ENCODE results near the gene CST7. TPM values are rescaled to one million over a fixed set of nuclear protein-coding genes. Genes with fewer than 3 reads are reported as not detected.

Gene CST7
- total RNA-seq, 1 donor from 2014 or later: 11.7 TPM

DNA sequence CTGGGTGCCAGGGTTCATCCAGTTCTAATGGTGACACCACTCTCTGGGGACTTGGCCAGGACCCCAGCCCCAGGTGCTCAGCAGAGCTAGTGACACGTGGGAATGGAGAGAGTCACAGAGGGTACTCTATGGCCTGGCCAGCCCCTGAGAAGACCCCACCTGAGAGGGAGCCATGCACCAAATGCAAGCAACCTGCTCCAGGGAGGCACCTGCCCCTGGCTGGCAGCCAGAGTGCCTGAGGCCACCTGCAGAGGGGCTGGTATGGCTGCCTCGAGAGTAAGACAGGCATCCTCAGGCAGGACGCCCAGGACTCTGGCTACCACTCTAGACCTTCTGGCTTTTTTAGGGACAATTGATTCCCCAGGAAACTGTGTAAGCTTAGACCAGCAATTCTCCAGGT, 38.6 kb upstream of the CST7 start:
- intact Hi-C loops (cut with DNase I): no loop called here
- no peak for ATAC-seq
- DNase-seq: no peak
- peaks cover 20% of the 10 kb centered on the region for H3K9me3 ChIP-seq
- no peaks in the 10 kb centered on the region for H3K36me3 ChIP-seq
- H3K4me1 ChIP-seq: no peaks in the 10 kb centered on the region
- TF ChIP-seq, protein P1, sequence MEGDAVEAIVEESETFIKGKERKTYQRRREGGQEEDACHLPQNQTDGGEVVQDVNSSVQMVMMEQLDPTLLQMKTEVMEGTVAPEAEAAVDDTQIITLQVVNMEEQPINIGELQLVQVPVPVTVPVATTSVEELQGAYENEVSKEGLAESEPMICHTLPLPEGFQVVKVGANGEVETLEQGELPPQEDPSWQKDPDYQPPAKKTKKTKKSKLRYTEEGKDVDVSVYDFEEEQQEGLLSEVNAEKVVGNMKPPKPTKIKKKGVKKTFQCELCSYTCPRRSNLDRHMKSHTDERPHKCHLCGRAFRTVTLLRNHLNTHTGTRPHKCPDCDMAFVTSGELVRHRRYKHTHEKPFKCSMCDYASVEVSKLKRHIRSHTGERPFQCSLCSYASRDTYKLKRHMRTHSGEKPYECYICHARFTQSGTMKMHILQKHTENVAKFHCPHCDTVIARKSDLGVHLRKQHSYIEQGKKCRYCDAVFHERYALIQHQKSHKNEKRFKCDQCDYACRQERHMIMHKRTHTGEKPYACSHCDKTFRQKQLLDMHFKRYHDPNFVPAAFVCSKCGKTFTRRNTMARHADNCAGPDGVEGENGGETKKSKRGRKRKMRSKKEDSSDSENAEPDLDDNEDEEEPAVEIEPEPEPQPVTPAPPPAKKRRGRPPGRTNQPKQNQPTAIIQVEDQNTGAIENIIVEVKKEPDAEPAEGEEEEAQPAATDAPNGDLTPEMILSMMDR (IDR thresholded peaks at IDR 0.05): no peak
- no peak overlapping the region for H3K27ac ChIP-seq
- no peak overlapping the region for H3K4me3 ChIP-seq
- no peaks in the 10 kb centered on the region for H3K27me3 ChIP-seq (ENCODE audit: low read depth)

DNA sequence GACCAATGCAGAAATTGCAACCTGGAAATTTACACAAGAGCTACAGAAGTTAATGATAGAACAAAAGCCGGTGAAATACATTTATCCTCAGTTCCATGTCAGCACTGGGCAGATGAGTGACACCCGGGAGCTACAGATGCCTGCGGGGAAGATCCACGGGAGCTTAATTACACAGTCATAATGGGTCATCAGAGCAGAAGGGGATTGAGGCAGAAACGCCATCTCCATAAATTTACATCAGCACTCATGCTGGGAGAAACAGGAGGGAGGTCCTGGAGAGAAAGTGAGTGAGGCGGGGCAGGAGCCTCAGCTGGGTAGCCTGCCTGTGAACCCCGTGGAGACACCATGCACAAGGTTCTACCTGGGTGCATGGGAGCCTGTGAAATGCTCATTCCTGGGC, 37.6 kb upstream of the CST7 start:
- no peaks in the 10 kb centered on the region for H3K4me1 ChIP-seq
- H3K27me3 ChIP-seq (ENCODE audit: low read depth): no peaks in the 10 kb centered on the region
- no peak for DNase-seq
- no peak for ATAC-seq
- no peaks in the 10 kb centered on the region for H3K36me3 ChIP-seq
- TF ChIP-seq, protein P1 (IDR thresholded peaks at IDR 0.05): no peak
- H3K27ac ChIP-seq: no peak overlapping the region
- intact Hi-C loops (cut with DNase I): no loop called here
- peaks cover 20% of the 10 kb centered on the region for H3K9me3 ChIP-seq
- H3K4me3 ChIP-seq: no peak overlapping the region

DNA sequence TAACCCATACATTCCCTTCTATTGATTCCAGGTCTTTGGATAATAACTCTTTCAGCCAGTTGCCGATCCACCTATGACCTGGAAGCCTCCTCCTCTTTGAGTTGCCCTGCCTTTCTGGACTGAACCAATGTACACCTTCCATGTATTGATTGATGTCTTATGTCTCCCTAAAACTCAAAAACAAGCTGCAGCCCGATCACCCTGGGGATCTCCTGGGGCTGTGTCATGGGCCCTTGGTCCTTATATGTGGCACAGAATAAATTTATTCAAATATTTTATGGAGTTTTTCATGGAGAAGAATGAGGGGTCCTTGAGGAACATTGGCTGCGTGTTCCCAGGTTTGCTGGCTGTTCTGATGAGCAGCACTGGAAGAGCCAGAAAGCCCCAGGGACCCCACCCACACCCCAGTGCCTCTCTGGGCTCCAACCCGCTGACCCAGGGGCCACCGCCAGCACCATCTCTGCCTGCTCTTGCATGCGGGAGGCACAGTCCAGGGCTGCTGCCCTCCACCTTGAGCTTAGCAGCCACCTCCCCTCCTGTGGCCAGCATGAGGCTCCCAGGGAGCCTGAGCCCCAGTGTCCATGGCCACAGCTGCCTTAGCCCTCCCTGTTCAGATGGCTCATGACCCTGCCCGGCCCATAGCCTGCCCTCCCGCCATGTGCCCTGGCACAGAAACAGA, 36.5 kb upstream of the CST7 start:
- H3K9me3 ChIP-seq: peaks cover 9% of the 10 kb centered on the region
- no peaks in the 10 kb centered on the region for H3K27me3 ChIP-seq (ENCODE audit: low read depth)
- no peak overlapping the region for H3K4me3 ChIP-seq
- H3K36me3 ChIP-seq: no peaks in the 10 kb centered on the region
- no peak overlapping the region for H3K27ac ChIP-seq
- DNase-seq (no peak), ATAC-seq (no peak)
- no peaks in the 10 kb centered on the region for H3K4me1 ChIP-seq
- TF ChIP-seq, protein P1 (IDR thresholded peaks at IDR 0.05): no peak
- intact Hi-C loops (cut with DNase I): no loop called here

DNA sequence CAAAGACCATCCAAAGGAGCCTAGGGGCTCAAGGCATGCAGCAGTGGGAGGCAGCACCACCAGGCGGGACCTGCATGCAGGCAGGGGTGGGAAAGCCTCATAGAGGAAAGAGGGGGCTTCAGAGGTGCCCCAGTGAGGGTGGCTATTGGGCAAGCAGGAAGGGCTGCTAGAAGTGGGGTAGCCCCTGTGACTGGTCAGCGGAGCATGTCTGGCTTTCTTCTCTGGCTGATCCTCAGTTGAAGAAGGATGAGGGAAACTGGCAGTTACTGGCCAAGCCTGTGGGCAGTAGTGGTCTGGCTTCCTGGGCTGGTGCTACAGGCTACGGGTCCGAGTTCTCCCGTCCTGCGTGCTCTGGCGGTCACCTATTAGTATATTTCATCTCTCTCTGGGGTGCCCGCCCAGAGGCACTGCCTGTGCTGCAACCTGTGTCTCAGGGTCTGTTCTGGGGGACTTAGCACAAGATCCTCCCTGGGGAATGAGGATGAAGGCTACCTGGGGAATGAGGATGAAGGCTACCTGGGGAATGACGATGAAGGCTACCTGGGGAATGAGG, 35.9 kb upstream of the CST7 start:
- Histone ChIP-seq H3K27me3 (ENCODE audit: low read depth) (no peaks in the 10 kb centered on the region), H3K4me3 (no peak overlapping the region), H3K4me1 (no peaks in the 10 kb centered on the region), H3K36me3 (no peaks in the 10 kb centered on the region), H3K9me3 (peaks cover 3% of the 10 kb centered on the region), H3K27ac (no peak overlapping the region)
- intact Hi-C loops (cut with DNase I): no loop called here
- ATAC-seq: no peak
- no peak for DNase-seq
- TF ChIP-seq, protein P1 (IDR thresholded peaks at IDR 0.05): no peak

DNA sequence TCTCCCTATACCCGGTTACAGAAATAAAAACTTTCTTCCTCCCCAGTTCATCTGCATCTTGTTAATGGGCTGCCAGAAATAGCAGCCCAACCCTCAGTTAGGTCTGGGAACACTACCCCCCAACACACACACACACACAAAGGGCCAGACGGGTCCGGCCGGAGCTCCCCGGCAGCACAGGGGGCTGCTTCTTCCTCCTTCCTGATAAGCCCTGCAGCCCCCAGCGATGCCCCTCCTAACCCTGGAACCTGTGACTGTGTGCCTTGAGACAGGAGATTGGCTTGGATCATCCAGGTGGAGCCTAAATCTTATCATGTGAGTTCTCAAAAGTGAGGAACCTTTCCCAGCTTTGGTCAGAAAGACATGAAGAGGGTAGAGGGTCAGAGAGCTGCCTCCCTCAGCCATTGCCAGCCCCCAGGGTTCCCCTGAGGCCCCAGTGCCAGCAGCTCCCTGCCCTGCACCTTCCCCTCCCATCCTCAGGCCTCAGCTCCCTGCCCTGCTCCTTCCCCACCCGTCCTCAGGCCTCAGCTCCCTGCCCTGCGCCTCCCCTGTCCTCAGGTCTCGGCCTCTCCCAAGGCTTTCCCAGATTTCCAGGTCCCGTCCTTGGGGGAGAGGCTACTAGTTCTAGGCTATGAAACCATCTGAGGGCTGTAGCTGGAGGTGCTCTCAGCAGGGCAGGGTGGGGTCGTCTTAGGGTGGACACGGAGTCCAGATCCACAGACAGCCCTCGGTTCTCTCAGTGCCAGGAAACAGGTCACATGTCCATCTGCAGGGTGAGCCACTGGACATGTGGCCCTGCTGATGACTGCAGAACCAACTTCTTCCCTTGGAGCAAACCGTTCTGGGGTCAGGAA, 34.5 kb upstream of the CST7 start:
- intact Hi-C loops (cut with DNase I): no loop called here
- Histone ChIP-seq H3K4me3 (no peak overlapping the region), H3K36me3 (no peaks in the 10 kb centered on the region), H3K9me3 (no peaks in the 10 kb centered on the region), H3K4me1 (no peaks in the 10 kb centered on the region), H3K27ac (no peak overlapping the region), H3K27me3 (ENCODE audit: low read depth) (no peaks in the 10 kb centered on the region)
- TF ChIP-seq, protein P1 (IDR thresholded peaks at IDR 0.05): no peak
- DNase-seq (no peak), ATAC-seq (no peak)

Data from lower lobe of right lung (tissue), 2 donors.